ENCODE measurements around the gene BCAN.

DNA sequence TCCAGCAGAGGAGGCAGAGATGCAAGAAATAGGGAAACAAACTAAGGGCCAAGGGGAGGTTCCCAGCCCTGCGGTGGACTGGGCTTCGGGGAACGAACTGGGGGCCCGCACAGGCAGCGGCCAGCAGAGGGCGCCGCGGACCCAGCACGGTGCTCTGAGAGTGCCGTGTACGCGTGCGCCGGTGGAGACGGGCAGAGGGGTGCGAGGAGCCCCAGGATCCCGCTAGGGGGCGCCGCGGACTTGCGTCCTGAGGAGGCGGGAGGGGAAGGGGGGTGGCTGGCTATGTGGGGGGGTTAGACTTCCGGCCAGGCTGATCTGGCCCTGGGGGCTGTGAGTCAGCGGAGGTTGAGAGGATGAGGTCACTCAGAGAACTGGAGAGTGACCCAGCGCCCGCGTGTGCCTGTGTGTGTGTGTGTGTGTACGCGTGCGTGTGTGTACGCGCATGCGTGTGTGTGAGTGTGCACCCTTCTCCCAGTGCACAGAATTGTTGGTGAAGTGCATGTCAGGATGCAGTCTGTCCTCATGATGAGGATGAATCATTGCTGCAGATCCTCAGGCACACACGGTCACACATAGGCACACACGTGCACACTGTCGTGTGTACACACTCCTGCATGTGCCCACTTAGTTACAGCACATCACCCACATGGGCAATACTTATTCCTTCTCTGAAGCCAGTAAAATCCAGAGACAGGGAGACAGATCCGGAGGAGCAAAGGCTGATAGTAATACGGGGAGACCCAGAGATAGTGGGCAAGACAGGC lies 18.3 kb downstream of the BCAN start:
- TF ChIP-seq POLR2AphosphoS5 (IDR thresholded peaks at IDR 0.05) (peak; percentile 63), POLR2A (IDR thresholded peaks at IDR 0.05) (no peak), EP300 (IDR thresholded peaks at IDR 0.05) (no peak)
- TF ChIP-seq, protein P1, sequence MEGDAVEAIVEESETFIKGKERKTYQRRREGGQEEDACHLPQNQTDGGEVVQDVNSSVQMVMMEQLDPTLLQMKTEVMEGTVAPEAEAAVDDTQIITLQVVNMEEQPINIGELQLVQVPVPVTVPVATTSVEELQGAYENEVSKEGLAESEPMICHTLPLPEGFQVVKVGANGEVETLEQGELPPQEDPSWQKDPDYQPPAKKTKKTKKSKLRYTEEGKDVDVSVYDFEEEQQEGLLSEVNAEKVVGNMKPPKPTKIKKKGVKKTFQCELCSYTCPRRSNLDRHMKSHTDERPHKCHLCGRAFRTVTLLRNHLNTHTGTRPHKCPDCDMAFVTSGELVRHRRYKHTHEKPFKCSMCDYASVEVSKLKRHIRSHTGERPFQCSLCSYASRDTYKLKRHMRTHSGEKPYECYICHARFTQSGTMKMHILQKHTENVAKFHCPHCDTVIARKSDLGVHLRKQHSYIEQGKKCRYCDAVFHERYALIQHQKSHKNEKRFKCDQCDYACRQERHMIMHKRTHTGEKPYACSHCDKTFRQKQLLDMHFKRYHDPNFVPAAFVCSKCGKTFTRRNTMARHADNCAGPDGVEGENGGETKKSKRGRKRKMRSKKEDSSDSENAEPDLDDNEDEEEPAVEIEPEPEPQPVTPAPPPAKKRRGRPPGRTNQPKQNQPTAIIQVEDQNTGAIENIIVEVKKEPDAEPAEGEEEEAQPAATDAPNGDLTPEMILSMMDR (IDR thresholded peaks at IDR 0.05), result peak; percentile 99 to 100 (median 100)

Data from gastroesophageal sphincter (tissue), 3 donors.